ENCODE results near the gene SUN5. TPM values are rescaled to one million over a fixed set of nuclear protein-coding genes. Genes with fewer than 3 reads are reported as not detected.
"Not testable (repeated sequence)": the region's sequence is repeated elsewhere in the genome, so short reads cannot be mapped to it uniquely, and the experiment has no call there.

The SUN5 gene
- total RNA-seq, 3 donors from 2014 or later, result not detected

- Histone ChIP-seq H3K27ac (no peak overlapping the region), H3K4me3 (no peak overlapping the region), H3K9me3 (no peaks in the 10 kb centered on the region), H3K36me3 (no peaks in the 10 kb centered on the region), H3K27me3 (no peaks in the 10 kb centered on the region), H3K4me1 (no peaks in the 10 kb centered on the region)
- TF ChIP-seq POLR2A (IDR thresholded peaks at IDR 0.05), result no peak
- no peak for TF ChIP-seq POLR2AphosphoS5 (IDR thresholded peaks at IDR 0.05)
- no peak for DNase-seq (ENCODE audit: low spot score in 2 of 2)
- intact Hi-C loops (cut with DNase I; ENCODE audit: low total_unique reads), result no loop called here
Observed at GRCh38 chr20:32966382-32966781, 37.9 kb downstream of the SUN5 start.

DNA sequence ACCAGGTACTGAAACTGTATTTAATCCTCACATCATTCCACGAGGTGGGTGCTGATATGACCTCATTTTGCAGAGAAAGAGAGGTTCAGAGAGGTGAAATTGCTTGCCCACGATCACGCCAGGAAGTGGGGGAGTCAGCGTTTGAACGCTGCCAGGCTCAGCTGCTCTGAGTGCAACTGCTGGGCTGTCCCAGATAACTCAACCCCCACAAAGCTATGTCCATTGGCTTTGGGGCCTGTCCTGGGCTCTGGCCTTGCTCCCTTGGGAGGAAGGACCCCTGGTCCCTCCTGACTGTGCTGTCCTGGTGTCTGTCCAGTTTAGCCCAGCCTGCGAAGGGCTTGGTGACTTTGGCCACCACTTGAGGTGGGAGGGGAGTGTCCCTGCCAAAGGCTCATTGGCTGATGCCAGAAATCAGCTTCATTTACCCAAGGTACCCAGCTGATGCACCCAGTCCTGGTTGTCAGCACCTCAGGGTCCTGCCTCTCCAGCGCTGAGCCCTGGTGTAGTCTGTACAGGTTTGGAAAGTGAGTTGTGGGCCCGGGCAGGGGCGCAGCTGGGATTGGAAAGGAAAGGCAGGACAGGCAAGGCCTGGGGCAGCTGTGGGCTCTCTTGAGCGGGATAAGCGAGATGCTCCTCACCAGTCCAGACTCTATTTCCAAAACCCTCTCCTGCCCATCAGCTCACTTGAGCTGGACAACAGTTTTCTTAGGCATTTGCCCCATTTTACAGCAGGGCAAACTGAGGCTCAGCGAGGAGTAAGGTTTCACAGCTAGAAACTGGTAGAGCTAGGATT, 38.5 kb downstream of the SUN5 start:
- intact Hi-C loops (cut with DNase I; ENCODE audit: low total_unique reads), result no loop called here
- Histone ChIP-seq H3K36me3 (no peaks in the 10 kb centered on the region), H3K27me3 (no peaks in the 10 kb centered on the region), H3K4me3 (no peak overlapping the region), H3K9me3 (no peaks in the 10 kb centered on the region), H3K4me1 (no peaks in the 10 kb centered on the region), H3K27ac (no peak overlapping the region)
- DNase-seq (ENCODE audit: low spot score in 2 of 2), result peak in 1 of 2 donors; percentile 15
- TF ChIP-seq, protein P1, sequence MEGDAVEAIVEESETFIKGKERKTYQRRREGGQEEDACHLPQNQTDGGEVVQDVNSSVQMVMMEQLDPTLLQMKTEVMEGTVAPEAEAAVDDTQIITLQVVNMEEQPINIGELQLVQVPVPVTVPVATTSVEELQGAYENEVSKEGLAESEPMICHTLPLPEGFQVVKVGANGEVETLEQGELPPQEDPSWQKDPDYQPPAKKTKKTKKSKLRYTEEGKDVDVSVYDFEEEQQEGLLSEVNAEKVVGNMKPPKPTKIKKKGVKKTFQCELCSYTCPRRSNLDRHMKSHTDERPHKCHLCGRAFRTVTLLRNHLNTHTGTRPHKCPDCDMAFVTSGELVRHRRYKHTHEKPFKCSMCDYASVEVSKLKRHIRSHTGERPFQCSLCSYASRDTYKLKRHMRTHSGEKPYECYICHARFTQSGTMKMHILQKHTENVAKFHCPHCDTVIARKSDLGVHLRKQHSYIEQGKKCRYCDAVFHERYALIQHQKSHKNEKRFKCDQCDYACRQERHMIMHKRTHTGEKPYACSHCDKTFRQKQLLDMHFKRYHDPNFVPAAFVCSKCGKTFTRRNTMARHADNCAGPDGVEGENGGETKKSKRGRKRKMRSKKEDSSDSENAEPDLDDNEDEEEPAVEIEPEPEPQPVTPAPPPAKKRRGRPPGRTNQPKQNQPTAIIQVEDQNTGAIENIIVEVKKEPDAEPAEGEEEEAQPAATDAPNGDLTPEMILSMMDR (IDR thresholded peaks at IDR 0.05), result no peak
- no peak for TF ChIP-seq POLR2AphosphoS5 (IDR thresholded peaks at IDR 0.05)
- TF ChIP-seq POLR2A (IDR thresholded peaks at IDR 0.05), result no peak

DNA sequence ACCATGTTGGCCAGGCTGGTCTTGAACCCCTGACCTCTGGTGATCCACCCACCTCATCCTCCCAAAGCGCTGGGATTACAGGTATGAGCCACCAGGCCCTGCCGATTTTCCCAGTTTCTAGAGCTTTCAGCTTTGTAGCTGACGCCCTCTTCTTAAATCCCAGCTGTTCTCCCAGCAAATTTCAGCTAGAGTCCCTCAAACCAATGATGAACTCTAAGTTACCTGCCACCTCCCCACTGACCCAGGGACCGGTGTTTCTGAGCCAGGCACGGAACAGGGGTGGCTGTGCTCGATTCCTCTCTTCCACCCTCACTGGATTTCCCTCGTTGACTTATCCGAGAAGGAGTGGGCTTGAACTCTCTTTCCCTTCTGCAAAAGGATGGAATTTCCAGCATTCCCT, 39.1 kb downstream of the SUN5 start:
- intact Hi-C loops (cut with DNase I; ENCODE audit: low total_unique reads), result no loop called here
- TF ChIP-seq, protein P1 (IDR thresholded peaks at IDR 0.05), result no peak
- no peak for TF ChIP-seq POLR2A (IDR thresholded peaks at IDR 0.05)
- TF ChIP-seq POLR2AphosphoS5 (IDR thresholded peaks at IDR 0.05), result no peak
- no peak for DNase-seq (ENCODE audit: low spot score in 2 of 2)

GRCh38 chr20:32964575-32964974, 39.7 kb downstream of the SUN5 start:
- H3K27ac ChIP-seq, result no peak overlapping the region
- no peak overlapping the region for H3K4me3 ChIP-seq
- DNase-seq (ENCODE audit: low spot score in 2 of 2), result no peak
- TF ChIP-seq, protein P1 (IDR thresholded peaks at IDR 0.05), result no peak
- TF ChIP-seq POLR2A (IDR thresholded peaks at IDR 0.05) (no peak), POLR2AphosphoS5 (IDR thresholded peaks at IDR 0.05) (no peak)
- intact Hi-C loops (cut with DNase I; ENCODE audit: low total_unique reads), result loop anchor here (5.0 kb wide), 1 partner anchor 72 kb away; no protein-coding TSS in a partner anchor
- H3K4me1 ChIP-seq, result no peaks in the 10 kb centered on the region
- H3K36me3 ChIP-seq, result no peaks in the 10 kb centered on the region
- no peaks in the 10 kb centered on the region for H3K9me3 ChIP-seq
- H3K27me3 ChIP-seq, result no peaks in the 10 kb centered on the region

More for the DNA sequence above, 39.1 kb downstream of the SUN5 start:
- Histone ChIP-seq H3K27ac (no peak overlapping the region), H3K4me3 (no peak overlapping the region), H3K9me3 (no peaks in the 10 kb centered on the region), H3K4me1 (no peaks in the 10 kb centered on the region), H3K27me3 (no peaks in the 10 kb centered on the region), H3K36me3 (no peaks in the 10 kb centered on the region)

- H3K27ac ChIP-seq, result no peak overlapping the region
- intact Hi-C loops (cut with DNase I; ENCODE audit: low total_unique reads), result loop anchor here (5.0 kb wide), 1 partner anchor 71 kb away; no protein-coding TSS in a partner anchor
- no peaks in the 10 kb centered on the region for H3K27me3 ChIP-seq
- no peaks in the 10 kb centered on the region for H3K9me3 ChIP-seq
- no peak for DNase-seq (ENCODE audit: low spot score in 2 of 2)
- no peaks in the 10 kb centered on the region for H3K36me3 ChIP-seq
- no peak overlapping the region for H3K4me3 ChIP-seq
- TF ChIP-seq, protein P1 (IDR thresholded peaks at IDR 0.05), result no peak
- no peaks in the 10 kb centered on the region for H3K4me1 ChIP-seq
Observed at GRCh38 chr20:32963176-32963575, 41.1 kb downstream of the SUN5 start.

- intact Hi-C loops (cut with DNase I; ENCODE audit: low total_unique reads), result loop anchor here (5.0 kb wide), 1 partner anchor 70 kb away; no protein-coding TSS in a partner anchor
- not testable (repeated sequence) for H3K9me3 ChIP-seq; H3K27me3 ChIP-seq; DNase-seq (ENCODE audit: low spot score in 2 of 2); H3K4me1 ChIP-seq; H3K27ac ChIP-seq; H3K4me3 ChIP-seq; H3K36me3 ChIP-seq
Observed at GRCh38 chr20:32962646-32963045, 41.6 kb downstream of the SUN5 start.

Measured in breast epithelium (tissue), 4 donors.